HepG2 (cell line): Measurements from ENCODE around the gene COASY. TPM values are rescaled to one million over a fixed set of nuclear protein-coding genes. Genes with fewer than 3 reads are reported as not detected.

Experiments used
- ATF1 ChIP-seq: IDR thresholded peaks from 2 replicates; pipeline ENCODE4 v1.6.1; 2016; ENCODE audit warnings: mild to moderate bottlenecking, control low read depth
- ATF7-NPFF ChIP-seq: sonication (generic); formaldehyde crosslinking; IDR thresholded peaks from 2 replicates; pipeline ENCODE4 v1.8.1; 2023; ENCODE audit warnings: mild to moderate bottlenecking, low read depth, missing genetic modification reagents, moderate library complexity
- HNRNPUL1 ChIP-seq: fragments of 200-400 bp; formaldehyde crosslinking; IDR thresholded peaks from 2 replicates; pipeline ENCODE4 v1.6.1; 2017; ENCODE audit warnings: low read depth, mild to moderate bottlenecking, low read length, moderate library complexity
- MED1 ChIP-seq: sonication (generic); formaldehyde crosslinking; IDR thresholded peaks from 2 replicates; pipeline ENCODE4 v1.4.0; 2020; ENCODE audit warnings: missing genetic modification reagents
- NFKBIZ ChIP-seq: IDR thresholded peaks from 2 replicates; pipeline ENCODE4 v1.6.1; 2018; ENCODE audit warnings: missing genetic modification reagents, missing compliant biosample characterization
- PLRG1 ChIP-seq: fragments of 450-650 bp; conservative IDR thresholded peaks from 2 replicates; pipeline ENCODE4 v1.6.1; 2016
- POLR2A ChIP-seq, 2 experiments: IDR thresholded peaks; 2 replicates each; pipeline ENCODE4 v1.6.1; 2011; ENCODE audit warnings: low read depth in 2 of 2, low read length in 2 of 2, mild to moderate bottlenecking in 1 of 2, moderate library complexity in 1 of 2; ENCODE audit not compliant: insufficient read depth in 1 of 2
- RFX1 ChIP-seq: fragments of 450-650 bp; IDR thresholded peaks from 2 replicates; pipeline ENCODE4 v1.6.1; 2017
- SNAPC2 ChIP-seq: sonication (generic); formaldehyde crosslinking; IDR thresholded peaks from 2 replicates; pipeline ENCODE4 v1.8.1; 2022; ENCODE audit warnings: mild to moderate bottlenecking, missing genetic modification reagents
- SNRNP70 ChIP-seq: fragments of 200-400 bp; formaldehyde crosslinking; IDR thresholded peaks from 2 replicates; pipeline ENCODE4 v1.6.1; 2017; ENCODE audit warnings: mild to moderate bottlenecking, low read depth, low read length, moderate library complexity
- XRCC5 ChIP-seq: fragments of 200-400 bp; formaldehyde crosslinking; optimal IDR thresholded peaks from 2 replicates; pipeline ENCODE3; 2017; ENCODE audit warnings: mild to moderate bottlenecking, low read length
- ZNF251 ChIP-seq: sonication (generic); formaldehyde crosslinking; IDR thresholded peaks from 2 replicates; pipeline ENCODE4 v1.9.0; 2021; ENCODE audit warnings: mild to moderate bottlenecking, missing genetic modification reagents
- ZNF496 ChIP-seq: sonication (generic); formaldehyde crosslinking; IDR thresholded peaks from 2 replicates; pipeline ENCODE4 v1.8.1; 2023; ENCODE audit warnings: mild to moderate bottlenecking, moderate library complexity, missing genetic modification reagents; ENCODE audit not compliant: insufficient replicate concordance
- ZNF562 ChIP-seq: sonication (generic); formaldehyde crosslinking; IDR thresholded peaks from 2 replicates; pipeline ENCODE4 v1.8.0; 2022; ENCODE audit warnings: missing genetic modification reagents, borderline replicate concordance
- ZNF709 ChIP-seq: sonication (generic); formaldehyde crosslinking; IDR thresholded peaks from 2 replicates; pipeline ENCODE4 v1.5.0; 2020; ENCODE audit warnings: mild to moderate bottlenecking, missing genetic modification reagents
- ZNF772 ChIP-seq: sonication (generic); formaldehyde crosslinking; IDR thresholded peaks from 2 replicates; pipeline ENCODE4 v1.5.0; 2020; ENCODE audit warnings: mild to moderate bottlenecking, missing genetic modification reagents
- ZNF850 ChIP-seq: sonication (generic); formaldehyde crosslinking; conservative IDR thresholded peaks from 2 replicates; pipeline ENCODE4 v1.9.0; 2021; ENCODE audit warnings: mild to moderate bottlenecking, missing genetic modification reagents
- polyA plus RNA-seq, 8 experiments: library from polyadenylated mRNA; depleted of rRNA in 3 of 8; stranded (reverse) in 7 of 8; unstranded in 1 of 8; fragments of >200 nt; fragmentation: Illumina TruSeq in 4 of 8; extraction: Trizol in 4 of 8; gene quantifications; 2 replicates each; pipeline versions ENCODE4 v1.2.1 to v1.2.3, GENCODE V29; 2011 to 2016; ENCODE audit warnings: low read depth in 4 of 8, missing spikeins in 1 of 8, mixed read lengths in 1 of 8; ENCODE audit not compliant: insufficient read depth in 1 of 8
- total RNA-seq, 5 experiments: library from RNA; depleted of rRNA; stranded (reverse); fragments of >200 nt; fragmentation: Illumina TruSeq; extraction: Trizol; gene quantifications; 2 replicates each; pipeline ENCODE4 v1.2.3, GENCODE V29; 2016; ENCODE audit warnings: low read depth in 1 of 5
- TF ChIP-seq, protein P1 (sequence below): IDR thresholded peaks from 2 replicates; pipeline ENCODE4 v1.6.1; 2012; ENCODE audit warnings: low read length, improper control_type of control experiment
- TF ChIP-seq, protein P2 (sequence below): sonication (generic); formaldehyde crosslinking; IDR thresholded peaks from 2 replicates; pipeline ENCODE4 v1.4.0; 2020; ENCODE audit warnings: mild to moderate bottlenecking, missing genetic modification reagents

COASY gene
- total and polyA plus RNA-seq, 2 of the 13 experiments (the other 11 are each of a cell fraction or from before 2014, with no cell fraction given), result 90.7 to 125 TPM

DNA sequence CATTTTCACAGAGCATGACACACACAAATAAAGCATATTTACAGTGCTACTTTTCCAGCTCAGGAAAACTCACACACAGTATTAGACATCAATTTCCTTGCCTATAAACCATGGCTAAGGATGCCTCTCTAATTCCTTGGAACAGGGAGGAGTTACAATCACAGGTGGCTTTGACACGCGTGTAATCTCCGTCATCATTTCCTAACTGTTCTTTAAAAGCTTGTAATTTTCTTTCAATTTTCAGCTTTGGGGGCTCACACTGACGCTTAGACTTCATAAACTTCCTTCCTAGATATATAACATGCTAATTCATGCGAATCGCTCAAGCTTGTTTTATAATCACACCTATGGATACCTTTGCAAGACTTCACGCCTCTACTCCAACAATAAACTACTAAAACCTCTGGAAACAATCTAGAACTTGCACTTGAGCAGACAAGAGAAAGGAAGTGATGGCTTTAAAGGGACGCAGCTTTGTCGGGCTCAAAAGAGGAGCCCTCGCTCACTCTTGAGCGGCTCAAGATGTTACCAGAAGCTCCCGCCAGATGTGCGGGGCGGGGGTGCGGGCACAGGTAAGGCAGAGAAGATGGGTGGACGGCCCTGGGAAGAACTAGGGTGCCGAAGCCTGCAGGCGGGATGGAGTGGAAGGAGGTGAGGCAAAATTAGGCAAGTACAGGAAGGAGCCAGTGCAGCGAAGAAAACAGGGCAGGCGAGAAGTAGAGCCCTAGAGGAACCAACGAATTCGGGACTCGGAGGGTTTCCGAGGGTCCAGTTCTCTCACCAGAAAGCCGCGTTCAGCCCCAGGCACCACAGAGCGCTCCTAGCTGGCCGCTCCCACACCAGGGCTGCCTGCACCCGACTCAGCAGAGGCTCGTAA lies 46.6 kb downstream of the COASY start (continued):
- TF ChIP-seq, protein P1, sequence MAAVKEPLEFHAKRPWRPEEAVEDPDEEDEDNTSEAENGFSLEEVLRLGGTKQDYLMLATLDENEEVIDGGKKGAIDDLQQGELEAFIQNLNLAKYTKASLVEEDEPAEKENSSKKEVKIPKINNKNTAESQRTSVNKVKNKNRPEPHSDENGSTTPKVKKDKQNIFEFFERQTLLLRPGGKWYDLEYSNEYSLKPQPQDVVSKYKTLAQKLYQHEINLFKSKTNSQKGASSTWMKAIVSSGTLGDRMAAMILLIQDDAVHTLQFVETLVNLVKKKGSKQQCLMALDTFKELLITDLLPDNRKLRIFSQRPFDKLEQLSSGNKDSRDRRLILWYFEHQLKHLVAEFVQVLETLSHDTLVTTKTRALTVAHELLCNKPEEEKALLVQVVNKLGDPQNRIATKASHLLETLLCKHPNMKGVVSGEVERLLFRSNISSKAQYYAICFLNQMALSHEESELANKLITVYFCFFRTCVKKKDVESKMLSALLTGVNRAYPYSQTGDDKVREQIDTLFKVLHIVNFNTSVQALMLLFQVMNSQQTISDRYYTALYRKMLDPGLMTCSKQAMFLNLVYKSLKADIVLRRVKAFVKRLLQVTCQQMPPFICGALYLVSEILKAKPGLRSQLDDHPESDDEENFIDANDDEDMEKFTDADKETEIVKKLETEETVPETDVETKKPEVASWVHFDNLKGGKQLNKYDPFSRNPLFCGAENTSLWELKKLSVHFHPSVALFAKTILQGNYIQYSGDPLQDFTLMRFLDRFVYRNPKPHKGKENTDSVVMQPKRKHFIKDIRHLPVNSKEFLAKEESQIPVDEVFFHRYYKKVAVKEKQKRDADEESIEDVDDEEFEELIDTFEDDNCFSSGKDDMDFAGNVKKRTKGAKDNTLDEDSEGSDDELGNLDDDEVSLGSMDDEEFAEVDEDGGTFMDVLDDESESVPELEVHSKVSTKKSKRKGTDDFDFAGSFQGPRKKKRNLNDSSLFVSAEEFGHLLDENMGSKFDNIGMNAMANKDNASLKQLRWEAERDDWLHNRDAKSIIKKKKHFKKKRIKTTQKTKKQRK, result no peak
- no peak for TF ChIP-seq HNRNPUL1
- no peak for TF ChIP-seq ZNF496 (CRISPR knock-in tag)
- no peak for TF ChIP-seq POLR2A (IDR thresholded peaks at IDR 0.05; ENCODE audit: insufficient read depth in 1 of 2, low read depth in 2 of 2, low read length in 2 of 2)
- TF ChIP-seq ZNF251 (CRISPR knock-in tag), result no peak
- no peak for TF ChIP-seq SNRNP70
- no peak for TF ChIP-seq ZNF709 (CRISPR knock-in tag)
- no peak for TF ChIP-seq ATF7-NPFF (CRISPR knock-in tag)
- TF ChIP-seq ZNF772 (CRISPR knock-in tag), result no peak
- no peak for TF ChIP-seq MED1 (CRISPR knock-in tag)
- no peak for TF ChIP-seq NFKBIZ (CRISPR knock-in tag)
- no peak for TF ChIP-seq XRCC5
- TF ChIP-seq PLRG1, result no peak
- TF ChIP-seq, protein P2, sequence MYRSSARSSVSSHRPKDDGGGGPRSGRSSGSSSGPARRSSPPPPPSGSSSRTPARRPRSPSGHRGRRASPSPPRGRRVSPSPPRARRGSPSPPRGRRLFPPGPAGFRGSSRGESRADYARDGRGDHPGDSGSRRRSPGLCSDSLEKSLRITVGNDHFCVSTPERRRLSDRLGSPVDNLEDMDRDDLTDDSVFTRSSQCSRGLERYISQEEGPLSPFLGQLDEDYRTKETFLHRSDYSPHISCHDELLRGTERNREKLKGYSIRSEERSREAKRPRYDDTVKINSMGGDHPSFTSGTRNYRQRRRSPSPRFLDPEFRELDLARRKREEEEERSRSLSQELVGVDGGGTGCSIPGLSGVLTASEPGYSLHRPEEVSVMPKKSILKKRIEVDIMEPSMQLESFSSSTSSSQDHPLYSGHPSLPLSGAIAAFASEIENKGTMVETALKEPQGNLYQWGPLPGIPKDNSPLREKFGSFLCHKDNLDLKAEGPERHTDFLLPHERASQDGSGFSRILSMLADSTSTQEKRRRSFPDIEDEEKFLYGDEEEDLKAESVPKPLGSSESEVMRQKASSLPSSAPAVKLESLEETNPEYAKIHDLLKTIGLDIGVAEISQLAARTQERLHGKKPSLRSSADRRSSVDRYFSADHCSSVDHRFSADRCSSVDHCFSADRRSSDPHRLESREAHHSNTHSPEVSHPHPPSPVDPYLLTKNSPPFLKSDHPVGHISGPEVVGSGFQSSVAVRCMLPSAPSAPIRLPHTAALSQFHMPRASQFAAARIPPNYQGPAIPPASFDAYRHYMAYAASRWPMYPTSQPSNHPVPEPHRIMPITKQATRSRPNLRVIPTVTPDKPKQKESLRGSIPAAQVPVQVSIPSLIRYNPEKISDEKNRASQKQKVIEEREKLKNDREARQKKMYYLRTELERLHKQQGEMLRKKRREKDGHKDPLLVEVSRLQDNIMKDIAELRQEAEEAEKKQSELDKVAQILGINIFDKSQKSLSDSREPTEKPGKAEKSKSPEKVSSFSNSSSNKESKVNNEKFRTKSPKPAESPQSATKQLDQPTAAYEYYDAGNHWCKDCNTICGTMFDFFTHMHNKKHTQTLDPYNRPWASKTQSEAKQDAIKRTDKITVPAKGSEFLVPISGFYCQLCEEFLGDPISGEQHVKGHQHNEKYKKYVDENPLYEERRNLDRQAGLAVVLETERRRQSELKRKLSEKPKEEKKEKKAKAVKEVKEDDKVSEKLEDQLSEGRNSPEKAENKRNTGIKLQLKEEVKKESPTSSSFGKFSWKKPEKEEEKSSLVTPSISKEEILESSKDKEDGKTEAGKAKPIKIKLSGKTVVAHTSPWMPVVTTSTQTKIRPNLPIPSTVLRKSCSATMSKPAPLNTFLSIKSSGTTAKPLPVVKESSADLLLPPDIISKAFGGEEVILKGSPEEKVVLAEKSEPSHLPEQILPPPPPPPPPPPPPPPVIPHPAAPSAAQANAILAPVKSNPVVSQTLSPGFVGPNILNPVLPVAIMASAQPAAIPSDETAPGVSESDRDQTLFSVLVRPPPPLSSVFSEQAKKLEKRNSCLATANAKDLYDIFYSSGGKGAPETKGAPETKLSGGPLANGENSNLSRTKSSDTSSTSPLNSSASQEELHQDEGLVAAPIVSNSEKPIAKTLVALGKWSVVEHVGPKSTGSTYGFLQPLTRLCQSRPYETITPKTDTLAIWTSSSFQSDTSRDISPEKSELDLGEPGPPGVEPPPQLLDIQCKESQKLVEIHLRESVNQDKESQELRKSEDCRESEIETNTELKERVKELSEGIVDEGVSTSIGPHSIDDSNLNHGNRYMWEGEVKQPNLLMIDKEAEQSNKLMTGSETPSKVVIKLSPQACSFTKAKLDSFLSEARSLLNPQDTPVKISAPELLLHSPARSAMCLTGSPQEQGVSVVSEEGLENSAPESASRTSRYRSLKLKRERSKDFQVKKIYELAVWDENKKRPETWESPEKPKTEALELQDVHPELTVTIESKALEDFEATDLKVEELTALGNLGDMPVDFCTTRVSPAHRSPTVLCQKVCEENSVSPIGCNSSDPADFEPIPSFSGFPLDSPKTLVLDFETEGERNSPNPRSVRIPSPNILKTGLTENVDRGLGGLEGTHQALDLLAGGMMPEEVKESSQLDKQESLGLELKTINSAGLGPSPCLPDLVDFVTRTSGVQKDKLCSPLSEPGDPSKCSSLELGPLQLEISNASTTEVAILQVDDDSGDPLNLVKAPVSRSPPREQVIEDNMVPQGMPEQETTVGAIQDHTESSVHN (CRISPR knock-in tag), result no peak
- 0 out of 2 replicates have a peak, but pooled peaks have one; percentile 49 for TF ChIP-seq SNAPC2 (CRISPR knock-in tag)
- no peak for TF ChIP-seq RFX1
- no peak for TF ChIP-seq ZNF850
- no peak for TF ChIP-seq ATF1 (CRISPR knock-in tag)
- TF ChIP-seq ZNF562, result no peak
